ENCODE measurements around the gene PTPRM.

GRCh38 chr18:7666195-7666776, 99.2 kb downstream of the PTPRM start:
- TF ChIP-seq CTCF (IDR thresholded peaks at IDR 0.05) = no peak
- TF ChIP-seq EP300 (IDR thresholded peaks at IDR 0.05) = no peak

Measured in ovary (tissue), 3 donors.